HepG2 (cell line): ENCODE measurements around the gene PCSK7. TPM values are rescaled to one million over a fixed set of nuclear protein-coding genes. Genes with fewer than 3 reads are reported as not detected.

Source experiments
- ATAC-seq: fragments of 200-7000 bp; cut with Tn5 transposase; 3 replicates; pipeline ENCODE4 v1.9.1; 2020; ENCODE audit warnings: mild to moderate bottlenecking, moderate library complexity
- BruUV-seq: library from RNA; stranded (reverse); fragments of 400-500 nt; replicated peaks from 2 replicates; lab custom pipeline; 2021; lab: Mats Ljungman, UMichigan
- CTCF ChIA-PET: fragments of 300-600 bp; formaldehyde crosslinking; extraction: SDS; loops from one replicate; lab custom pipeline; 2021; ENCODE audit warnings: low total read pairs, inconsistent platforms, low intra/inter-chr PET ratio; lab: Yijun Ruan, JAX
- POLR2A ChIA-PET: fragments of 350-600 bp; sonication (Branson Sonifier 250); formaldehyde crosslinking; loops from one replicate; lab custom pipeline; 2020; ENCODE audit warnings: antibody characterized with exemption, inconsistent platforms; lab: Yijun Ruan, JAX
- DNase-seq: peaks from one replicate; pipeline ENCODE4 v3.0.0-alpha.2; 2015; ENCODE audit warnings: low spot score
- FAIRE-seq: peaks from 3 replicates; lab custom pipeline; 2011; peaks lifted over from hg19 to GRCh38; lab: Jason Lieb, UNC
- H2AFZ ChIP-seq: one replicate; pipeline ENCODE4 v1.6.1; 2011; ENCODE audit warnings: low read length, inconsistent platforms
- H3K27ac ChIP-seq: fragments of 300-600 bp; 3 replicates; pipeline ENCODE4 v1.8.0; 2011; ENCODE audit warnings: mixed run types, mild to moderate bottlenecking, mixed read lengths, low read length, inconsistent platforms; ENCODE audit not compliant: insufficient read depth; ENCODE audit errors: extremely low read length
- H3K27me3 ChIP-seq, 2 experiments: fragments of 200-600 bp in 1 of 2; 2 replicates in 1 of 2; 3 replicates in 1 of 2; pipeline versions ENCODE4 v1.6.0 to v1.8.0; 2011; ENCODE audit warnings: low read length in 2 of 2, mild to moderate bottlenecking in 2 of 2, moderate library complexity in 2 of 2, inconsistent platforms in 1 of 2; ENCODE audit not compliant: insufficient read depth in 2 of 2, control insufficient read depth in 1 of 2
- H3K36me3 ChIP-seq, 2 experiments: fragments of 200-600 bp in 1 of 2; replicated peaks in 1 of 2; 2 replicates in 1 of 2; 3 replicates in 1 of 2; pipeline versions ENCODE4 v1.5.1 to v1.8.0; 2011; ENCODE audit warnings: low read length in 2 of 2, inconsistent platforms in 1 of 2; ENCODE audit not compliant: insufficient read depth in 2 of 2, control insufficient read depth in 1 of 2
- H3K4me1 ChIP-seq: 2 replicates; pipeline ENCODE4 v1.5.1; 2012; ENCODE audit warnings: low read length, inconsistent platforms; ENCODE audit not compliant: insufficient read depth
- H3K4me2 ChIP-seq: 2 replicates; pipeline ENCODE4 v1.6.0; 2011; ENCODE audit warnings: low read depth, low read length, inconsistent platforms
- H3K4me3 ChIP-seq, 3 experiments: fragments of 200-600 bp in 1 of 3; sonication (generic), shearing (Covaris generic) in 1 of 3; replicated peaks in 1 of 3; 2 replicates each; pipeline ENCODE4 v1.5.1; 2011 to 2016; ENCODE audit warnings: low read length in 3 of 3, inconsistent platforms in 2 of 3, low read depth in 2 of 3, mild to moderate bottlenecking in 2 of 3, control low read depth in 1 of 3, mixed read lengths in 1 of 3; ENCODE audit not compliant: insufficient read depth in 1 of 3
- H3K79me2 ChIP-seq: one replicate; pipeline ENCODE4 v1.6.1; 2011; ENCODE audit warnings: low read length, inconsistent platforms; ENCODE audit not compliant: insufficient read depth
- H3K9ac ChIP-seq: 2 replicates; pipeline ENCODE4 v1.6.0; 2011; ENCODE audit warnings: mild to moderate bottlenecking, low read depth, low read length, inconsistent platforms; ENCODE audit not compliant: insufficient read depth
- H3K9me3 ChIP-seq: 2 replicates; pipeline ENCODE4 v1.5.1; 2012; ENCODE audit warnings: mild to moderate bottlenecking, low read length
- H4K20me1 ChIP-seq: 2 replicates; pipeline ENCODE4 v1.6.0; 2011; ENCODE audit warnings: inconsistent platforms, mild to moderate bottlenecking, low read length, moderate library complexity; ENCODE audit not compliant: insufficient read depth
- ATAD3A ChIP-seq: sonication (generic); formaldehyde crosslinking; IDR thresholded peaks from 2 replicates; pipeline ENCODE4 v1.4.0; 2020; ENCODE audit warnings: missing genetic modification reagents
- ATM ChIP-seq: fragments of 450-650 bp; IDR thresholded peaks from 2 replicates; pipeline ENCODE4 v1.7.1; 2017; ENCODE audit warnings: mild to moderate bottlenecking, borderline replicate concordance
- ATRX ChIP-seq: sonication (generic); formaldehyde crosslinking; IDR thresholded peaks from 2 replicates; pipeline ENCODE4 v1.4.0; 2020; ENCODE audit warnings: missing genetic modification reagents, borderline replicate concordance
- EP300 ChIP-seq, 3 experiments: sonication (generic) in 1 of 3; formaldehyde crosslinking in 1 of 3; IDR thresholded peaks; 2 replicates each; pipeline versions ENCODE4 v1.5.1 to v1.6.1; 2011 to 2020; ENCODE audit warnings: low read depth in 2 of 3, low read length in 2 of 3, borderline replicate concordance in 1 of 3, improper control_type of control experiment in 1 of 3, mild to moderate bottlenecking in 1 of 3, missing genetic modification reagents in 1 of 3, moderate library complexity in 1 of 3
- EZH2 ChIP-seq: conservative IDR thresholded peaks from 2 replicates; pipeline ENCODE4 v1.6.1; 2012; ENCODE audit warnings: mild to moderate bottlenecking, low read depth, low read length, moderate library complexity
- TEAD3 ChIP-seq: optimal IDR thresholded peaks from 2 replicates; pipeline ENCODE3; 2016; ENCODE audit warnings: borderline replicate concordance
- TP53 ChIP-seq: sonication (generic); formaldehyde crosslinking; conservative IDR thresholded peaks from 2 replicates; pipeline ENCODE4 v1.4.0; 2020; ENCODE audit warnings: missing genetic modification reagents
- ZNF24 ChIP-seq: fragments of 450-650 bp; IDR thresholded peaks from 2 replicates; pipeline ENCODE4 v1.6.1; 2017; ENCODE audit warnings: antibody characterized with exemption, mild to moderate bottlenecking
- WGBS: methylation state at CpG from one replicate; pipeline ENCODE4 v1.1.6; 2017; ENCODE audit warnings: low lambda C conversion rate; 5-methylcytosine and 5-hydroxymethylcytosine counted together
- in situ Hi-C: cut with HindIII; loops from 2 replicates; pipeline ENCODE4 v1.10.0; 2017; ENCODE audit warnings: low pct_unique_long_range_greater_than_20kb; ENCODE audit not compliant: extremely low pct_ligation_motif_present
- intact Hi-C: fragments of 100-400 bp; cut with micrococcal nuclease; formaldehyde crosslinking; loops from one replicate; pipeline ENCODE4 v1.10.0; 2022; ENCODE audit not compliant: unreplicated experiment
- polyA plus RNA-seq, 8 experiments: library from polyadenylated mRNA; depleted of rRNA in 3 of 8; stranded (reverse) in 7 of 8; unstranded in 1 of 8; fragments of >200 nt; fragmentation: Illumina TruSeq in 4 of 8; extraction: Trizol in 4 of 8; gene quantifications; 2 replicates each; pipeline versions ENCODE4 v1.2.1 to v1.2.3, GENCODE V29; 2011 to 2016; ENCODE audit warnings: low read depth in 4 of 8, missing spikeins in 1 of 8, mixed read lengths in 1 of 8; ENCODE audit not compliant: insufficient read depth in 1 of 8
- total RNA-seq, 5 experiments: library from RNA; depleted of rRNA; stranded (reverse); fragments of >200 nt; fragmentation: Illumina TruSeq; extraction: Trizol; gene quantifications; 2 replicates each; pipeline ENCODE4 v1.2.3, GENCODE V29; 2016; ENCODE audit warnings: low read depth in 1 of 5
- TF ChIP-seq, protein P1 (sequence below): IDR thresholded peaks from 2 replicates; pipeline ENCODE4 v1.6.1; 2016; ENCODE audit warnings: missing biosample characterization, missing genetic modification reagents, low read depth
- TF ChIP-seq, protein P2 (sequence below): sonication (generic); formaldehyde crosslinking; IDR thresholded peaks from 2 replicates; pipeline ENCODE4 v1.5.1; 2020; ENCODE audit warnings: mild to moderate bottlenecking, missing genetic modification reagents

The PCSK7 gene
- total and polyA plus RNA-seq, 2 of the 13 experiments (the other 11 are each of a cell fraction or from before 2014, with no cell fraction given): 13.4 to 13.8 TPM

DNA sequence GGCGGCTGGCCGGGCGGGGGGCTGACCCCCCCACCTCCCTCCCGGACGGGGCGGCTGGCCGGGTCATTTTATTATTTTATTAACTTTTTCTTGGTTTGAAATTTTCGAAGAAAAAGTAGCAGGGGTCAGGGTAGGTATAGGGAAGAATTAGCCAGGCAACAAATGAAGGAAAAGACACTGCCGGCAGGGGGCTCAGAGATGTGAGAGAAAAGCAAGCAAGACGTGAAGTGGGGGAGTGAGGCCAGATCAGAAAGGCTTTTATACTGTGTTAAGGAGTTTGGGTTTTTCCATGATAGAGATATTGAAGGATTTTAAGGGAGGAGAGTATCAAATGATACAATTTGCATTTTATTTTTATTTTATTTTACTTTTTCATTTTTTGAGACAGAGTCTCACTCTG lies 19.6 kb upstream of the PCSK7 start:
- Histone ChIP-seq H3K27me3 (no peaks in the 10 kb centered on the region), H3K4me1 (no peaks in the 10 kb centered on the region; the same call in 1 of the 2 replicates), H2AFZ (no peak overlapping the region), H3K79me2 (no peaks in the 10 kb centered on the region)
- in situ Hi-C loops: no loop called here
- intact Hi-C loops: no loop called here
- POLR2A ChIA-PET: no interaction called here
- no peak for TF ChIP-seq ATM
- no peak for TF ChIP-seq EZH2
- no peak for TF ChIP-seq ATRX (CRISPR knock-in tag)
- TF ChIP-seq, protein P1, sequence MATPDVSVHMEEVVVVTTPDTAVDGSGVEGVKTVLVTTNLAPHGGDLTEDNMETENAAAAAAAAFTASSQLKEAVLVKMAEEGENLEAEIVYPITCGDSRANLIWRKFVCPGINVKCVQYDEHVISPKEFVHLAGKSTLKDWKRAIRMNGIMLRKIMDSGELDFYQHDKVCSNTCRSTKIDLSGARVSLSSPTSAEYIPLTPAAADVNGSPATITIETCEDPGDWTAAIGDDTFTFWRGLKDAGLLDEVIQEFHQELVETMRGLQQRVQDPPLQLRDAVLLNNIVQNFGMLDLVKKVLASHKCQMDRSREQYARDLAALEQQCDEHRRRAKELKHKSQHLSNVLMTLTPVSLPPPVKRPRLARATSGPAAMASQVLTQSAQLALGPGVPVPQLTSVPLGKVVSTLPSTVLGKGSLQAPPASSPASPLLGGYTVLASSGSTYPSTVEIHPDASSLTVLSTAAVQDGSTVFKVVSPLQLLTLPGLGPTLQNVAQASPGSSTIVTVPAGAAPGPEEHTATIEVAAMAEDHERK (CRISPR knock-in tag): no peak
- TF ChIP-seq TEAD3 (CRISPR knock-in tag): no peak
- TF ChIP-seq ATAD3A: no peak
- no peak for TF ChIP-seq EP300 (IDR thresholded peaks at IDR 0.05; ENCODE audit: low read depth in 2 of 2, low read length in 2 of 2)
- TF ChIP-seq EP300 (CRISPR knock-in tag; IDR thresholded peaks at IDR 0.05; ENCODE audit: borderline replicate concordance): no peak
- TF ChIP-seq, all 625 proteins: peak for 0
- no TSS peak for BruUV-seq
- CTCF ChIA-PET: no interaction called here
- Histone ChIP-seq H3K9me3 (no peaks in the 10 kb centered on the region), H3K36me3 (peaks cover 2 to 17% of the 10 kb centered on the region in 2 experiments), H3K4me3 (no peak overlapping the region), H3K9ac (no peak overlapping the region), H3K27ac (no peak overlapping the region), H4K20me1 (no peaks in the 10 kb centered on the region), H3K4me2 (no peak overlapping the region)
- WGBS: 96% methylated on average over 10 of the region's 10 CpGs
- no peak for FAIRE-seq
- ATAC-seq: no peak
- no peak for DNase-seq

DNA sequence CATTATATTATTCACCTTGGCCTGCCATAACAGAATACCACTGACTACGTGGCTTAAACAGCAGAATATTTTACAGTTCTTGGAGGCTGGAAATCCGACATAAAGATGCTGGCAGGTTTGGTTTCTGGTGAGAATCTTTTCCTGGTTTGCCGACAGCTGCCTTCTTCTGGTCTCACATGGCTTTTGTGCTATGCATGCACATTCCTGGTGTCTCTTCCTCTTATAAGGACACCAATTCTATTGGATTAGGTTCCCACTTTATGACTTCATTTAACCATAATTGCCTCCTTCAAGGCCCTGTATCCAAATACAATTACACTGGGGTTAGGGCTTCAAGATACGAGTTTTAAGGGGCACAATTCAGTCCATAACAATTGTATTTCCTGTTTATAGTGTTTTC lies 17.7 kb upstream of the PCSK7 start:
- ChIA-PET CTCF (no interaction called here), POLR2A (no interaction called here)
- Histone ChIP-seq H3K27me3 (no peaks in the 10 kb centered on the region), H3K4me1 (no peaks in the 10 kb centered on the region; the same call in 1 of the 2 replicates), H3K4me3 (no peak overlapping the region), H3K9ac (no peak overlapping the region), H3K79me2 (no peaks in the 10 kb centered on the region), H2AFZ (no peak overlapping the region), H3K27ac (no peak overlapping the region), H3K9me3 (no peaks in the 10 kb centered on the region), H3K36me3 (peaks cover 6 to 22% of the 10 kb centered on the region in 2 experiments), H4K20me1 (no peaks in the 10 kb centered on the region), H3K4me2 (no peak overlapping the region)
- in situ Hi-C loops: no loop called here
- 95% methylated on average over 4 of the region's 4 CpGs for WGBS
- TF ChIP-seq ZNF24 (0 out of 2 replicates have a peak, but pooled peaks have one; percentile 30), TP53 (CRISPR knock-in tag) (no peak)
- TF ChIP-seq, protein P2, sequence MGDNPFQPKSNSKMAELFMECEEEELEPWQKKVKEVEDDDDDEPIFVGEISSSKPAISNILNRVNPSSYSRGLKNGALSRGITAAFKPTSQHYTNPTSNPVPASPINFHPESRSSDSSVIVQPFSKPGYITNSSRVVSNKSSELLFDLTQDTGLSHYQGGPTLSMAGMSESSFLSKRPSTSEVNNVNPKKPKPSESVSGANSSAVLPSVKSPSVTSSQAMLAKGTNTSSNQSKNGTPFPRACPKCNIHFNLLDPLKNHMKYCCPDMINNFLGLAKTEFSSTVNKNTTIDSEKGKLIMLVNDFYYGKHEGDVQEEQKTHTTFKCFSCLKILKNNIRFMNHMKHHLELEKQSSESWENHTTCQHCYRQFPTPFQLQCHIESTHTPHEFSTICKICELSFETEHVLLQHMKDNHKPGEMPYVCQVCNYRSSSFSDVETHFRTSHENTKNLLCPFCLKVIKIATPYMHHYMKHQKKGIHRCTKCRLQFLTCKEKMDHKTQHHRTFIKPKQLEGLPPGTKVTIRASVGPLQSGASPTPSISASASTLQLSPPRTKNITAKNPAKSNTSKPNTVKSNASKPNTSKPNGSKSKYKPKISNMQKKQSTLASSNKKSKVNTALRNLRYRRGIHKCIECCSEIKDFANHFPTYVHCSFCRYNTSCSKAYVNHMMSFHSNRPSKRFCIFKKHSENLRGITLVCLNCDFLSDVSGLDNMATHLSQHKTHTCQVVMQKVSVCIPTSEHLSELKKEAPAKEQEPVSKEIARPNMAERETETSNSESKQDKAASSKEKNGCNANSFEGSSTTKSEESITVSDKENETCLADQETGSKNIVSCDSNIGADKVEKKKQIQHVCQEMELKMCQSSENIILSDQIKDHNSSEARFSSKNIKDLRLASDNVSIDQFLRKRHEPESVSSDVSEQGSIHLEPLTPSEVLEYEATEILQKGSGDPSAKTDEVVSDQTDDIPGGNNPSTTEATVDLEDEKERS: no peak
- BruUV-seq: no TSS peak
- FAIRE-seq (no peak), ATAC-seq (no peak), DNase-seq (no peak)
- intact Hi-C loops: no loop called here
